ENCODE measurements around the gene TAS2R31. TPM values are rescaled to one million over a fixed set of nuclear protein-coding genes. Genes with fewer than 3 reads are reported as not detected.
"Not testable (repeated sequence)": the region's sequence is repeated elsewhere in the genome, so short reads cannot be mapped to it uniquely, and the experiment has no call there.

Gene TAS2R31
- total RNA-seq, 4 donors from 2014 or later = 2.4 to 10.9 (median 5.0) TPM

- TF ChIP-seq CTCF (IDR thresholded peaks at IDR 0.05) = no peak
- ATAC-seq (ENCODE audit: low FRiP score) = no peak
- no peak for DNase-seq (ENCODE audit: low spot score)
Measured at GRCh38 chr12:11059784-11060183, 28.6 kb upstream of the TAS2R31 start.

- DNase-seq (ENCODE audit: low spot score) (no peak), ATAC-seq (ENCODE audit: low FRiP score) (no peak)
- no peak for TF ChIP-seq CTCF (IDR thresholded peaks at IDR 0.05)
Measured at GRCh38 chr12:11059041-11059440, 27.8 kb upstream of the TAS2R31 start.

GRCh38 chr12:11055306-11055705 is 24.1 kb upstream of the TAS2R31 start:
- no peak for ATAC-seq (ENCODE audit: low FRiP score)
- no peak for DNase-seq (ENCODE audit: low spot score)
- no peak for TF ChIP-seq CTCF (IDR thresholded peaks at IDR 0.05)

- ATAC-seq (ENCODE audit: low FRiP score) = not testable (repeated sequence)
Measured at GRCh38 chr12:11049806-11050531, 18.8 kb upstream of the TAS2R31 start.

GRCh38 chr12:11041366-11041765 is 10.2 kb upstream of the TAS2R31 start:
- DNase-seq (ENCODE audit: low spot score); ATAC-seq (ENCODE audit: low FRiP score): not testable (repeated sequence)

More at GRCh38 chr12:11049806-11050531, 18.8 kb upstream of the TAS2R31 start:
- DNase-seq (ENCODE audit: low spot score) = not testable (repeated sequence)

GRCh38 chr12:11040162-11040561 is 9.0 kb upstream of the TAS2R31 start:
- DNase-seq (ENCODE audit: low spot score) (no peak), ATAC-seq (ENCODE audit: low FRiP score) (no peak)
- no peak for TF ChIP-seq CTCF (IDR thresholded peaks at IDR 0.05)

GRCh38 chr12:11039171-11039570 is 8.0 kb upstream of the TAS2R31 start:
- ATAC-seq (ENCODE audit: low FRiP score) (no peak), DNase-seq (ENCODE audit: low spot score) (no peak)
- TF ChIP-seq CTCF (IDR thresholded peaks at IDR 0.05) = no peak

- not testable (repeated sequence) for DNase-seq (ENCODE audit: low spot score)
Measured at GRCh38 chr12:11033959-11034358, 2.8 kb upstream of the TAS2R31 start.

GRCh38 chr12:11026118-11026517 is 5.1 kb downstream of the TAS2R31 start:
- ATAC-seq (ENCODE audit: low FRiP score) = no peak
- no peak for DNase-seq (ENCODE audit: low spot score)
- TF ChIP-seq CTCF (IDR thresholded peaks at IDR 0.05) = no peak

More at GRCh38 chr12:11033959-11034358, 2.8 kb upstream of the TAS2R31 start:
- not testable (repeated sequence) for ATAC-seq (ENCODE audit: low FRiP score)

All from omental fat pad (tissue), 4 donors.